Ishikawa (cell line): ENCODE data around the gene ADGRG4.

Source experiments
- EP300 ChIP-seq: IDR thresholded peaks from 2 replicates; pipeline ENCODE4 v1.6.1; 2012; ENCODE audit warnings: borderline replicate concordance
- RAD21 ChIP-seq: IDR thresholded peaks from 2 replicates; pipeline ENCODE4 v1.6.1; 2012; ENCODE audit warnings: low read depth
- REST ChIP-seq: IDR thresholded peaks from 2 replicates; pipeline ENCODE4 v1.6.1; 2012; ENCODE audit warnings: low read depth, mild to moderate bottlenecking
- TAF1 ChIP-seq: IDR thresholded peaks from 2 replicates; pipeline ENCODE4 v1.6.1; 2012; ENCODE audit warnings: low read depth, mild to moderate bottlenecking
- YY1 ChIP-seq: IDR thresholded peaks from 2 replicates; pipeline ENCODE4 v1.6.1; 2012; ENCODE audit warnings: low read depth
- TF ChIP-seq, protein P1 (sequence below): IDR thresholded peaks from 2 replicates; pipeline ENCODE4 v1.6.1; 2012

GRCh38 chrX:136369377-136369776, 68.6 kb downstream of the ADGRG4 start:
- TF ChIP-seq YY1 (no peak), TAF1 (no peak), EP300 (no peak), RAD21 (no peak), REST (no peak)
- TF ChIP-seq, protein P1, sequence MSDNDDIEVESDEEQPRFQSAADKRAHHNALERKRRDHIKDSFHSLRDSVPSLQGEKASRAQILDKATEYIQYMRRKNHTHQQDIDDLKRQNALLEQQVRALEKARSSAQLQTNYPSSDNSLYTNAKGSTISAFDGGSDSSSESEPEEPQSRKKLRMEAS, result no peak
